ENCODE measurements around the gene TAAR2.

Gene TAAR2

DNA sequence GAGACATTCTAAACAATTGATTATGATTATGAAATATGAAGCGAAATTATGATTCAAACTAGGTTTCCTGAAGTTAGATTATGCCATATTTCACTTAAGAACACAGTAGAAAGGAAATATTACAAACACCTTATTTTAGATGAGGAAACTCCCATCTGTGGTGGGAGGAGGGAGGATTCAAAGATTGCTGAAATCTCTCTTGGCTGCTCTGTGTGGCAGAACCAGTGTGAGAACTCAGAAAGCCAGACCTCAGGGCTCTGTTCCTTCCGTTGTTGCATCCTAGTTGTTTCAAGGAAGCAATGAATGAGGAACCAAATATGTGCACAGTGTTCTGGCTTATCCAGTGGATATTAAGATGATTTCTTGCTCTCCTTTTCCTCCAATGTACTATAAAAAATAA, 36.7 kb downstream of the TAAR2 start:
- Histone ChIP-seq H3K27ac (ENCODE audit: low read depth, low read length, severe bottlenecking) (no peak overlapping the region), H3K4me1 (ENCODE audit: control insufficient read depth, insufficient read depth, low read length, poor library complexity, severe bottlenecking) (no peaks in the 10 kb centered on the region), H3K4me3 (ENCODE audit: extremely low read depth, insufficient read depth, low read length, poor library complexity, severe bottlenecking) (no peak overlapping the region), H3K9me3 (ENCODE audit: control insufficient read depth, low read length) (no peaks in the 10 kb centered on the region), H3K36me3 (ENCODE audit: control insufficient read depth, insufficient read depth, low read length) (no peaks in the 10 kb centered on the region)
- 88% methylated on average over 1 of the region's 2 CpGs; no CpG with 5 or more reads in 1 of the 2 experiments for WGBS, 2 experiments (ENCODE audit: insufficient coverage in 2 of 2)

- Histone ChIP-seq H3K36me3 (ENCODE audit: control insufficient read depth, insufficient read depth, low read length) (no peaks in the 10 kb centered on the region), H3K4me3 (ENCODE audit: extremely low read depth, insufficient read depth, low read length, poor library complexity, severe bottlenecking) (no peak overlapping the region), H3K27ac (ENCODE audit: low read depth, low read length, severe bottlenecking) (no peak overlapping the region), H3K9me3 (ENCODE audit: control insufficient read depth, low read length) (no peaks in the 10 kb centered on the region), H3K4me1 (ENCODE audit: control insufficient read depth, insufficient read depth, low read length, poor library complexity, severe bottlenecking) (no peaks in the 10 kb centered on the region)
- no CpG with 5 or more reads among the region's 1 CpG for WGBS, 2 experiments (ENCODE audit: insufficient coverage in 2 of 2)
Observed at GRCh38 chr6:132584698-132585097, 39.4 kb downstream of the TAAR2 start.

DNA sequence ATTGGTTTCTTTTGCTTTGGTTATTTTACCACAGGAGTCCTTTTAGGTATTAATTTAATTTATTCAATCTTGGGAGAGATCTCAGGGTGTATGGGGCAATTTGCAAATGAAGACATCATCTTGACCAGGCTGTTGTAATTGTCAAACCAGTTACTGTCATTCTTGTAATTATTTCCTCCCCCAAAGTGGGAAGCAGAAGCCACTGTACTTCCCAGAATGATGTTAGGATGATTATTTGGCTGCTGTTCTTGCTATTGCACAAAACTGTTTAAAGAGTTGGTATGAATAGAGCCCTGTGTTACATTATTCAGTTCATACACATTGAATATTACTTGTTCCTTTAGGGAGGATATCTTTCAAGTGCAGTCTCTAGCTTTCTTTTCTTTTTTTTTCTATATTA, 52.3 kb downstream of the TAAR2 start:
- no peak overlapping the region for H3K27ac ChIP-seq (ENCODE audit: low read depth, low read length, severe bottlenecking)

GRCh38 chr6:132570221-132570777, 53.8 kb downstream of the TAAR2 start, which contains the start of gene TAAR6:
TSS of gene TAAR6 (plus strand) at chr6:132570322. CDS start at chr6:132570322, 0 bp downstream.
- Histone ChIP-seq H3K36me3 (ENCODE audit: control insufficient read depth, insufficient read depth, low read length) (no peaks in the 10 kb centered on the region), H3K4me1 (ENCODE audit: control insufficient read depth, insufficient read depth, low read length, poor library complexity, severe bottlenecking) (no peaks in the 10 kb centered on the region), H3K27ac (ENCODE audit: low read depth, low read length, severe bottlenecking) (no peak within 1 kb of the TSS), H3K4me3 (ENCODE audit: extremely low read depth, insufficient read depth, low read length, poor library complexity, severe bottlenecking) (no peak within 1 kb of the TSS), H3K9me3 (ENCODE audit: control insufficient read depth, low read length) (no peaks in the 10 kb centered on the region)
- WGBS, 2 experiments (ENCODE audit: insufficient coverage in 2 of 2): 87 to 92% methylated on average over 11 to 13 of the region's 15 CpGs

More for the DNA sequence above, 52.3 kb downstream of the TAAR2 start:
- H3K4me3 ChIP-seq (ENCODE audit: extremely low read depth, insufficient read depth, low read length, poor library complexity, severe bottlenecking): no peak overlapping the region
- H3K4me1 ChIP-seq (ENCODE audit: control insufficient read depth, insufficient read depth, low read length, poor library complexity, severe bottlenecking): no peaks in the 10 kb centered on the region
- H3K9me3 ChIP-seq (ENCODE audit: control insufficient read depth, low read length): no peaks in the 10 kb centered on the region
- no peaks in the 10 kb centered on the region for H3K36me3 ChIP-seq (ENCODE audit: control insufficient read depth, insufficient read depth, low read length)

DNA sequence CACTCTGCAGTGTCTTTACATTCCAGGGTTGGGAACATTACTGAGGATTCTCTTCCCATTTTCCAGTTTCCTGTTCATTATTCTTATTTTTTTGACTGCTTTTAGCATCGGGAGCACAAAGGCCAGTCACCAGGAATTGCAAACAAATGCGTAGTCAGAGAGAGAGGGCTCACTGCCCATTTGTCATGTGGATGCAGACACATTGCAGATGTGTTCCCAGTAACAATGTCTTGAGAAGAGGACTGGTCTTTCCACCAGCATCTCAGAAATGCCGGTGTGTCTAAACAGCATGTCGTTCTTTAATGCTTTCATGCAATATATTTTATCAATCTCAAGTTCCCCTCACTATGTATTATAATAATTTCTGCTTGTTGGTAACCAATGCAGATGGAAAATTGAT, 54.9 kb downstream of the TAAR2 start:
- Histone ChIP-seq H3K4me1 (ENCODE audit: control insufficient read depth, insufficient read depth, low read length, poor library complexity, severe bottlenecking) (no peaks in the 10 kb centered on the region), H3K9me3 (ENCODE audit: control insufficient read depth, low read length) (no peaks in the 10 kb centered on the region)
- 47 to 51% methylated on average over 2 of the region's 4 CpGs for WGBS, 2 experiments (ENCODE audit: insufficient coverage in 2 of 2)

GRCh38 chr6:132568611-132569010, 55.5 kb downstream of the TAAR2 start:
- Histone ChIP-seq H3K27ac (ENCODE audit: low read depth, low read length, severe bottlenecking) (no peak overlapping the region), H3K9me3 (ENCODE audit: control insufficient read depth, low read length) (no peaks in the 10 kb centered on the region), H3K4me1 (ENCODE audit: control insufficient read depth, insufficient read depth, low read length, poor library complexity, severe bottlenecking) (no peaks in the 10 kb centered on the region), H3K4me3 (ENCODE audit: extremely low read depth, insufficient read depth, low read length, poor library complexity, severe bottlenecking) (no peak overlapping the region), H3K36me3 (ENCODE audit: control insufficient read depth, insufficient read depth, low read length) (no peaks in the 10 kb centered on the region)
- 88 to 100% methylated on average over 1 to 2 of the region's 6 CpGs for WGBS, 2 experiments (ENCODE audit: insufficient coverage in 2 of 2)

More for the DNA sequence above, 54.9 kb downstream of the TAAR2 start:
- Histone ChIP-seq H3K27ac (ENCODE audit: low read depth, low read length, severe bottlenecking) (no peak overlapping the region), H3K4me3 (ENCODE audit: extremely low read depth, insufficient read depth, low read length, poor library complexity, severe bottlenecking) (no peak overlapping the region), H3K36me3 (ENCODE audit: control insufficient read depth, insufficient read depth, low read length) (no peaks in the 10 kb centered on the region)

DNA sequence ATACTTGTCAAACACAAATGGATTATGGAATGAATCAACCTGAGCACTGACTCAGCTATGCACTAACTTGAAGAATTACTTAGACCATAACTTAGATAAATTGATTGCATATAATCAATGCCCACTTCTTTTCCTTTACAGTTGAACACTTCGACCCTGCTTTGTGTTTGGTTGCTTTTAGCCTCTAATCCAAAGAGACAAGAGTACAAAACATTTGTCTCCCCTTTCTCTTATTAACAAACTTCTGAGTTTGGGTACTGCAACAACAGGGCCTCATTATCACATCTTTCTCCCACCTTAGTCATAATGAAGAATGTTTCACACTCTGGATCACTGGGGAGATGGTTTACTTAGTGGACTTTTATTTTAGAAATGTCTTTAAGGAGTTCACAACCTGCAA, 56.5 kb downstream of the TAAR2 start:
- Histone ChIP-seq H3K4me1 (ENCODE audit: control insufficient read depth, insufficient read depth, low read length, poor library complexity, severe bottlenecking) (no peaks in the 10 kb centered on the region), H3K36me3 (ENCODE audit: control insufficient read depth, insufficient read depth, low read length) (no peaks in the 10 kb centered on the region), H3K27ac (ENCODE audit: low read depth, low read length, severe bottlenecking) (no peak overlapping the region), H3K4me3 (ENCODE audit: extremely low read depth, insufficient read depth, low read length, poor library complexity, severe bottlenecking) (no peak overlapping the region), H3K9me3 (ENCODE audit: control insufficient read depth, low read length) (no peaks in the 10 kb centered on the region)
- 100% methylated on average over 1 of the region's 1 CpG; no CpG with 5 or more reads in 1 of the 2 experiments for WGBS, 2 experiments (ENCODE audit: insufficient coverage in 2 of 2)

Data from mesodermal cell (in vitro differentiated cells).